NCI-H2196 (cell line): ENCODE data around the gene TNIK.

Experiments
- DNase-seq: peaks from one replicate; lab custom pipeline; 2025; ENCODE audit not compliant: unreplicated experiment; lab: John Stamatoyannopoulos, UW

TNIK gene

GRCh38 chr3:171346019-171346418 lies 114.2 kb downstream of the TNIK start:
- DNase-seq = no peak

- no peak for DNase-seq
These were observed 114.9 kb downstream of the TNIK start for GRCh38 chr3:171345107-171345843.

- DNase-seq = no peak
These were observed 116.5 kb downstream of the TNIK start for GRCh38 chr3:171343693-171344092.

- no peak for DNase-seq
These were observed 117.3 kb downstream of the TNIK start for GRCh38 chr3:171342783-171343420.

- DNase-seq = no peak
These were observed 118.0 kb downstream of the TNIK start for GRCh38 chr3:171342200-171342599.

GRCh38 chr3:171340434-171340833 lies 119.8 kb downstream of the TNIK start:
- no peak for DNase-seq

GRCh38 chr3:171339598-171339997 lies 120.6 kb downstream of the TNIK start:
- peak; percentile 88 for DNase-seq

GRCh38 chr3:171336406-171336805 lies 123.8 kb downstream of the TNIK start:
- DNase-seq = no peak

- peak; percentile 28 for DNase-seq
These were observed 124.6 kb downstream of the TNIK start for GRCh38 chr3:171335559-171335958.

GRCh38 chr3:171334465-171334811 lies 125.8 kb downstream of the TNIK start:
- DNase-seq = peak; percentile 61

GRCh38 chr3:171333784-171334464 lies 126.3 kb downstream of the TNIK start:
- no peak for DNase-seq

- no peak for DNase-seq
These were observed 129.3 kb downstream of the TNIK start for GRCh38 chr3:171330938-171331337.

- no peak for DNase-seq
These were observed 130.5 kb downstream of the TNIK start for GRCh38 chr3:171329746-171330145.

- DNase-seq = no peak
These were observed 131.7 kb downstream of the TNIK start for GRCh38 chr3:171328419-171329082.

GRCh38 chr3:171327441-171328174 lies 132.6 kb downstream of the TNIK start:
- DNase-seq = no peak

GRCh38 chr3:171326717-171327440 lies 133.3 kb downstream of the TNIK start:
- no peak for DNase-seq

- DNase-seq = no peak
These were observed 136.2 kb downstream of the TNIK start for GRCh38 chr3:171323938-171324536.

GRCh38 chr3:171321559-171322360 lies 138.4 kb downstream of the TNIK start:
- no peak for DNase-seq
